Stimulated activated CD4-positive, alpha-beta T cell treated with anti-CD3 and anti-CD28 coated beads, TNF-alpha, amount 100 ng/mL, for 4 hours (primary cell): ENCODE measurements around the gene VAV2.

Experiments used
- DNase-seq, 3 experiments: peaks; one replicate each; pipeline ENCODE4 v3.0.0-alpha.2; 2020; ENCODE audit warnings: low read depth in 3 of 3

VAV2 gene, protein sequence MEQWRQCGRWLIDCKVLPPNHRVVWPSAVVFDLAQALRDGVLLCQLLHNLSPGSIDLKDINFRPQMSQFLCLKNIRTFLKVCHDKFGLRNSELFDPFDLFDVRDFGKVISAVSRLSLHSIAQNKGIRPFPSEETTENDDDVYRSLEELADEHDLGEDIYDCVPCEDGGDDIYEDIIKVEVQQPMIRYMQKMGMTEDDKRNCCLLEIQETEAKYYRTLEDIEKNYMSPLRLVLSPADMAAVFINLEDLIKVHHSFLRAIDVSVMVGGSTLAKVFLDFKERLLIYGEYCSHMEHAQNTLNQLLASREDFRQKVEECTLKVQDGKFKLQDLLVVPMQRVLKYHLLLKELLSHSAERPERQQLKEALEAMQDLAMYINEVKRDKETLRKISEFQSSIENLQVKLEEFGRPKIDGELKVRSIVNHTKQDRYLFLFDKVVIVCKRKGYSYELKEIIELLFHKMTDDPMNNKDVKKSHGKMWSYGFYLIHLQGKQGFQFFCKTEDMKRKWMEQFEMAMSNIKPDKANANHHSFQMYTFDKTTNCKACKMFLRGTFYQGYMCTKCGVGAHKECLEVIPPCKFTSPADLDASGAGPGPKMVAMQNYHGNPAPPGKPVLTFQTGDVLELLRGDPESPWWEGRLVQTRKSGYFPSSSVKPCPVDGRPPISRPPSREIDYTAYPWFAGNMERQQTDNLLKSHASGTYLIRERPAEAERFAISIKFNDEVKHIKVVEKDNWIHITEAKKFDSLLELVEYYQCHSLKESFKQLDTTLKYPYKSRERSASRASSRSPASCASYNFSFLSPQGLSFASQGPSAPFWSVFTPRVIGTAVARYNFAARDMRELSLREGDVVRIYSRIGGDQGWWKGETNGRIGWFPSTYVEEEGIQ

DNA sequence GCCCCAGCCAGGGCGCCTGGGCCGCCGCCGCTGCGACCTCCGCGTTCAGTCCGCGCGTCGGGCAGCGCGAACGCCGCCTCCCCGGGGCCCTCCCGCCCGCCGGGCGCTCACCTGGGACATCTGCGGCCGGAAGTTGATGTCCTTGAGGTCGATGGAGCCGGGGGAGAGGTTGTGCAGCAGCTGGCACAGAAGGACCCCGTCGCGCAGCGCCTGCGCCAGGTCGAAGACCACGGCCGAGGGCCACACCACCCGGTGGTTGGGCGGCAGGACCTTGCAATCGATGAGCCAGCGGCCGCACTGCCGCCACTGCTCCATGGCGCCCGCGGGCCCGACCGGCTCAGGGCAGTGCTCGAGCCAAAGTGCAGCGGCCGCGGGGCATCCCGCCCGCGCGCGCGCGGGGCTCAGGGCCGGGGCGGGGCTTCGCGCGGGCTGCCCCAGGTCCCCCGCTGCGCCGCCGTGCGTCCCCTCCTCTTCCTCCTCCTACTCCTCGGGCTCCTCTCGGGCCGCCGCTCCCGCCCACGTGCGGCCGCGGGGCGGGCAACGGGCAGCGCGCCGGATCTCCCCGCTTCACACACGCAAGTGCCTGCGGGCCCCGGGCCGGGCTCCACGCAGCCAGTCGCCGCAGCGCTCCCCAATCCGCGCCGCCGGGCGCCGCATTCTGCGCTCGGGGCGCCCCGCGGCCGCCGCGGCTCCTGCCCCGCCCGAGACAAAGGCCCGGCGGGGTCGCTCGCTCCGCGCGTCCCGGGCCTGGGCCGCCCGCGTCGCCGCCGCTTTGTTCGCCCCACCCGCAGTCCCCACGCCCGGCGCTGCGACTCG is at the start of gene VAV2:
Gene VAV2, minus strand, starts transcription at position 361 of the 816 bp plus-strand sequence. Its CDS starts 46 bp downstream, at position 315.
- DNase-seq: peak in 2 of 3 experiments; percentile 11 to 40

- no peak for DNase-seq
Measured at GRCh38 chr9:134041649-134041962, 49.5 kb upstream of the VAV2 start.

- DNase-seq: no peak
Measured at GRCh38 chr9:134040781-134041648, 48.9 kb upstream of the VAV2 start.

DNA sequence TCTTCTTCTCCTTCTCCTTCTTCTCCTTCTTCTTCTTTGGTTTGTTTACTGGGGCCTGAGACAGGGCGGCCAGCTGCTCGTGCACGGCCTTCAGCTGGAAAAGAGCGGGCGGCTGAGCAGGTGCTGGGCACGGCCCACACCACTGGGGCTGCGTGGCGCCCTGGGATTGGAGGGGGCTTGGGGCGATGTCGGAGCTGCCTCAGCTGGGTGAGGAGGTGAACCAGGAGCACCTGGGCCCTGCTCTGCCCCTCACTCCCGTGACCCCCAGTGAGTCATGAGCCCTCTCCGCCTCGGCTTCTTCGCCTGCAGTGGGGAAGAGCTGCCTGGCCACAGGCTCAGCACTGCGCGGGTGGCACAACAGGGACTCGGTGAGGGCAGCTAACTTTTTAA is 48.0 kb upstream of the VAV2 start:
- DNase-seq: no peak

DNA sequence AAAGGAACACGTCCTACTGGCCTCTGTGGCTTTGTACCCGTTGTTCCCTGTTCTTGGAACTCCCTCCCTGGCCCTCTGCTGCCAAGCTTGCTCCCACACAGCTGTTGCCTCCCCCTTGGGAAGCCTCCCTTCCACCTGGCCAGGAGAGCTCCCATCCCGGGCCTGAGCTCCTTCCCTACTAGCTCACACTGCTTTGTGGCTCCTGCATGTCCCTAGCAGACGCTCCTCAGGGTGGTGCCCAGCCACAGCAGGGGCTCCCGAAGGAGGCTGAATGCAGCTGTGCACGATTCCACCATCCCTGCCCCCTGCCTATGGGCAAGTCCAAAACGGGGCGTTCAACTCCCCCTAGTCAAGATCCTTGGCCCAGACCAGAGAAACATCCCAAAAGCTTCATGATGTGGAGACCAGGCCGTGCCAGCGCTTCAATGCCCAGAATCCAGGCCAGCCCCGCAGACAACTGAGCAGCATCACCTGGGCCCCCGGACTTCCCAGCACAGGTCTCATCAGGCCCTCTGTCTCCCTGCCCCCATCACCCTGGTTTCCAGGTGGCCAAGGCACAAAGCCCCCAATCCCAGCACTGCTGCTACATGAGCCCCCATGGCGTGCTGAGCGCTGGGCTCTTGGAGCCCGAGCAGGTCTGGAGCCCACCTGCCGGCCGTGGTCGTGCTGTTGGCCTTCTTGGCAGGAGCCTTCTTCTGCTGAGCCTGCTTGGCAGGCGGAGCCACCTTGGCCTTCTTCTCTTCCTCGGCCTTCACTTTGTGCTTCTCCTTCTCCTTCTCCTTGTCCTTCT is 47.5 kb upstream of the VAV2 start:
- no peak for DNase-seq

DNA sequence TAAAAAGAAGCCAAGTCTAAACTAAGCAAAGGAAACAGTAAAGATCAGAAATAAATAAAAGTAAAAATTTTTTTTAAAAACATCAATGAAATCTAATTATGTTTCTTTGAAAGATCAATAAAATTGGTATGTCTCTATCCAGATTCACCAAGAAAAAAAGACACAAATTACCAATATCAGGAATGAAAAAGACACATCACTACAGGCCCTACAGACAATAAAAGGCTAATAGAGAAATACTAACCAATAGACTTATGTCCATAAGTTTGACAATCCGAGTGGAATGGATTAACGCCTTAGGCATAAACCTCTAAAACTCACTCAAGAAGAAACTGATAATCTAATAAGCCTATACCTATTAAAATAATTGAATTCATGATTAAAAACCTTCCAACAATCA is 45.5 kb upstream of the VAV2 start:
- DNase-seq: no peak

DNA sequence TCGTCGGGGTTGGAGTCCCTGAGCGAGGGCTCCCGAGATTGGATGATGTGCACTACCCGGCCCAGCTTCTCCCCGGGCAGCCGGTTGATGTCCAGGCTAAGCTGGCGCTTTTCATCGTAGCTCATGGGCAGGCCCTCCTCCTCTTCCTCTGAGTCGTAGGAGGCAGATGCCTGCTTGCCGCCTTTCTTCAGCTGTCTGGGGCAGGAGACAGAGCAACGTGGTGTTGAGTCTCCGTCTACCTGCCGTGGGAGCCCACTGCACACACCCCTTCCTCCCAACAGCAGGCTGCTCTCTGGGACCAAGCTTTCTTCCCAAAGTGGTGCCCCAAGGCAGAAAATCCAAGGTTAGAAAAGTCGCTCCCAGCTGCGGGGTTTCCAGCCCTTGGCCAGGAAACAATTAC is 44.0 kb upstream of the VAV2 start:
- no peak for DNase-seq

GRCh38 chr9:134035041-134036039 is 43.2 kb upstream of the VAV2 start:
- DNase-seq: no peak

- DNase-seq: no peak
Measured at GRCh38 chr9:134034215-134035040, 42.3 kb upstream of the VAV2 start.

DNA sequence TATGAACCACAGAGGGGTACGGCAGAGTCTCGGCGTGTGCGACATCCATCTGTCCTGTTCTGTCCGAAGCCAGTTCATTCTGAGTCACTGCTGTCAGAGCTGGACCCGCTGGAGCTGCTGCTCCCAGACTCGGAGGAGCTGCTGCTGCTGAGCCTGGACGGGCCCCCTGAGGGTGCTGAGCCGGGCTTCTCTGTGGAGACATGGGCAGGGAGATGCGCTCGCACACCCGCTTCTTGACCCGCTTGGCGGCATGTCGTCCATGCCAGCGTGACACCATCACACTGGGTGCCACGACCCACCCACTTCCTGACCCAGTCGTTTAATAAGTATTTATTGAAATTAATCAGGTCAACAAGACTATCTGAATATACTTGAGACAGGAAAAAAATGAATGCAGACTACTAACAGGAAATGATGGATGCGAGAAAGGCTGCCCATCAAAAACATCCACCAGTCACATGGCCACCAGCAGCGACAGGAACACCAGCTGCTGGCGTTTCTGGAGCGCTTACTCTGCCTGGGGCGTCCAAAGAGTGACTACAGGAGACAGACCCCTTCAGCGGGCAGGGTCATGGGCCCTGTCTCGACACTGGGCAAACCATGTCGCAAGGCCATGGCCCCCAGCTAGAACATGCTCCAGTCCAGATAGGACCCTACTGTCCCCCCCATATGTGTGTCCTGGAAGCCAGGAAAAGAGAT is 41.5 kb upstream of the VAV2 start:
- no peak for DNase-seq

DNA sequence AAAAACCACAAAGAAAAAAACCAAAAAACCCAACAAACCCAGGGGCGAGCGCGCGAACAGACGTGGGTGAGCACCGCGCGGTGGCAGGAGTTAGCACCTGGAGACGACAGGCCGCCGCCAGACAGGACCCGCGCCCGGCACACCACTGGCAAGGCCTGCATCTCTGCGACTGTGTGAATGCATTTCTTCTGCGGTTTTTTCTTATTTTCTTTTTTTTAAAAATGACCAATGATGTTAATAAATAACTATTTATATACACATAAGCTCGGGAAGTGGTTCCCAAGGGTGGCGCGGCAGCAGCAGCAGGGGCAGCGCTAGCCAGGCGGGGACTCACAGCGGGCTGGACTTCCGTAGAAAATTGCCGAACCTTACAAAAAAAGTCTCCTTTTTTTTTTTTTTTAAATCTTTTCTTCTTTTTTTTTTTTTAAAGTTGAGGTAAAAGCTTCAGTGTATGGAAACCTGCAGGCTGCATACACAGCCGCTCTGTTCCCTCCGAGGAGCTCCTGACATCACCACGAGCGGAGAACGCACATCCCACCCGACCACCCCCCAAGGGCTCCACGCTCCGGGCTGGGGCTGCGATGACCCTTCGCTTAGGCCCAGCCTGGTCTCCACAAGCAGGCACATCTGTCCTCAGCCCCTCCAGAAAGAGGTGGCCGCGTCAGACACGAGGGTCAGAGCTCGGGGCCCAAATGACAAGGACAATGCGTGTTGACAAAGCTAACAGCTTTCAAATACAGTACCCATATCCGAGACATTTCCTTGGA is 40.5 kb upstream of the VAV2 start:
- DNase-seq: no peak

DNA sequence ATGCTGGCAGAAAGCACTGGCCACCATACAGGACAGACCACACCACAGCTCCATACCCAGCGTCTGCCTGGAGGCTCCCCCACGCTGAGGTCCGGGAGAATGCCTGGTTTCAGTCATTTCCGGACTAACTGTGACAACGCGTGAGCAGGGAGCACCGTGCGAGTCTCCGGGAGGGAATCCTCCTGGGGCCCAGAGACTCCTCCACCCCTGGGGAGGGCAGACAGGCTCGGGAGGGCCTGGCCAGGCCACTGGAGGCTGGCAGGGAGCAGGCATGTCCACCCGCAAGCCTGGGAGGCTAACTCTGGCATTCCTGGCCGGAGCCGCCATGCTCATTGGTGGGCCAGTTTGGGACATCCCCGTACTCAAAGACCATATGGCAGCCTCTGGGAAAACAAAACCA is 39.7 kb upstream of the VAV2 start:
- DNase-seq: no peak

GRCh38 chr9:134030821-134031470 is 38.8 kb upstream of the VAV2 start:
- DNase-seq: no peak

GRCh38 chr9:134029248-134030226 is 37.4 kb upstream of the VAV2 start:
- no peak for DNase-seq
